HG02610 (cell line): ENCODE measurements around the gene SIRPG.
"Not testable (repeated sequence)": the region's sequence is repeated elsewhere in the genome, so short reads cannot be mapped to it uniquely, and the experiment has no call there.

Source experiments
- ATAC-seq: cut with Tn5 transposase; IDR thresholded peaks from one replicate; pipeline ENCODE4 v1.9.1; 2021; ENCODE audit warnings: mild to moderate bottlenecking, moderate library complexity; ENCODE audit not compliant: unreplicated experiment

SIRPG gene

GRCh38 chr20:1672728-1673127 is 15.1 kb upstream of the SIRPG start:
- no peak for ATAC-seq

- ATAC-seq = no peak
These were observed 14.5 kb upstream of the SIRPG start for GRCh38 chr20:1671891-1672669.

GRCh38 chr20:1669304-1669703 is 11.7 kb upstream of the SIRPG start:
- no peak for ATAC-seq

- ATAC-seq = no peak
These were observed 10.0 kb upstream of the SIRPG start for GRCh38 chr20:1667502-1668085.

- ATAC-seq = no peak
These were observed 9.2 kb upstream of the SIRPG start for GRCh38 chr20:1666802-1667201.

GRCh38 chr20:1665345-1665744 is 7.8 kb upstream of the SIRPG start:
- ATAC-seq = no peak

GRCh38 chr20:1664911-1665310 is 7.3 kb upstream of the SIRPG start:
- ATAC-seq = no peak

- ATAC-seq = no peak
These were observed 6.3 kb upstream of the SIRPG start for GRCh38 chr20:1663917-1664316.

GRCh38 chr20:1661542-1662299 is 4.1 kb upstream of the SIRPG start:
- no peak for ATAC-seq

- ATAC-seq = no peak
These were observed 2.7 kb upstream of the SIRPG start for GRCh38 chr20:1660246-1660645.

GRCh38 chr20:1656844-1657243 is 735 bp downstream of the SIRPG start:
- ATAC-seq = no peak

GRCh38 chr20:1654996-1655395 is 2.6 kb downstream of the SIRPG start:
- no peak for ATAC-seq

- no peak for ATAC-seq
These were observed 4.6 kb downstream of the SIRPG start for GRCh38 chr20:1652960-1653359.

GRCh38 chr20:1652104-1652503 is 5.5 kb downstream of the SIRPG start:
- no peak for ATAC-seq

- no peak for ATAC-seq
These were observed 6.1 kb downstream of the SIRPG start for GRCh38 chr20:1651268-1652058.

- ATAC-seq = no peak
These were observed 9.5 kb downstream of the SIRPG start for GRCh38 chr20:1648101-1648500.

GRCh38 chr20:1646975-1647431 is 10.6 kb downstream of the SIRPG start:
- ATAC-seq = no peak

- no peak for ATAC-seq
These were observed 13.2 kb downstream of the SIRPG start for GRCh38 chr20:1644101-1644962.

- ATAC-seq = not testable (repeated sequence)
These were observed 18.9 kb downstream of the SIRPG start for GRCh38 chr20:1638643-1639042.

- no peak for ATAC-seq
These were observed 19.8 kb downstream of the SIRPG start for GRCh38 chr20:1637755-1638154.
